SK-N-SH treated with all-trans-retinoic acid at 6 μM for 48 hours (cell line): ENCODE measurements around the gene TRABD.
A peak's percentile ranks its signal among the peaks of the same experiment; 100 is the strongest.
"Not testable (repeated sequence)": the region's sequence is repeated elsewhere in the genome, so short reads cannot be mapped to it uniquely, and the experiment has no call there.

Source experiments
- ATAC-seq: fragments of 200-7000 bp; cut with Tn5 transposase; 3 replicates; pipeline ENCODE4 v1.9.1; 2020; ENCODE audit warnings: mild to moderate bottlenecking, moderate library complexity
- ARNTL ChIP-seq: fragments of 450-650 bp; formaldehyde crosslinking; IDR thresholded peaks from 2 replicates; pipeline ENCODE4 v1.5.0; 2020; ENCODE audit warnings: low read depth, mild to moderate bottlenecking, moderate library complexity, borderline replicate concordance
- BACH2 ChIP-seq: fragments of 250-450 bp; sonication (Bioruptor Pico); IDR thresholded peaks from 2 replicates; pipeline ENCODE4 v1.9.0; 2021; ENCODE audit warnings: mild to moderate bottlenecking, borderline replicate concordance
- CREB5 ChIP-seq: fragments of 250-450 bp; sonication (Bioruptor Pico); IDR thresholded peaks from 2 replicates; pipeline ENCODE4 v1.5.1; 2020; ENCODE audit warnings: low read depth, mild to moderate bottlenecking, moderate library complexity
- CSDC2 ChIP-seq: fragments of 250-450 bp; sonication (Bioruptor Pico); IDR thresholded peaks from 2 replicates; pipeline ENCODE4 v1.5.0; 2020; ENCODE audit warnings: mild to moderate bottlenecking, moderate library complexity
- CSRNP3 ChIP-seq: fragments of 250-450 bp; sonication (Bioruptor Pico); IDR thresholded peaks from 2 replicates; pipeline ENCODE4 v1.5.1; 2021; ENCODE audit warnings: mild to moderate bottlenecking, moderate library complexity
- ESRRG ChIP-seq: fragments of 250-450 bp; sonication (Bioruptor Pico); IDR thresholded peaks from 2 replicates; pipeline ENCODE4 v1.6.1; 2021; ENCODE audit warnings: mild to moderate bottlenecking
- GLIS3 ChIP-seq: fragments of 250-450 bp; sonication (Bioruptor Pico); IDR thresholded peaks from 2 replicates; pipeline ENCODE4 v1.5.0; 2020; ENCODE audit warnings: mild to moderate bottlenecking, moderate library complexity
- ISL1 ChIP-seq: fragments of 250-450 bp; sonication (Bioruptor Pico); IDR thresholded peaks from 2 replicates; pipeline ENCODE4 v2.1.2; 2022; ENCODE audit warnings: mild to moderate bottlenecking, moderate library complexity
- OSR1 ChIP-seq: fragments of 250-450 bp; sonication (Bioruptor Pico); IDR thresholded peaks from 2 replicates; pipeline ENCODE4 v1.8.0; 2022; ENCODE audit warnings: moderate library complexity, mild to moderate bottlenecking, inconsistent platforms
- PATZ1 ChIP-seq: fragments of 250-450 bp; sonication (Bioruptor Pico); IDR thresholded peaks from 2 replicates; pipeline ENCODE4 v1.8.0; 2020; ENCODE audit warnings: mild to moderate bottlenecking, moderate library complexity, borderline replicate concordance
- POU6F1 ChIP-seq: fragments of 250-450 bp; sonication (Bioruptor Pico); IDR thresholded peaks from 2 replicates; pipeline ENCODE4 v1.8.0; 2021; ENCODE audit warnings: low read depth, mild to moderate bottlenecking, moderate library complexity, borderline replicate concordance
- PPARA ChIP-seq: fragments of 250-450 bp; sonication (Bioruptor Pico); IDR thresholded peaks from 2 replicates; pipeline ENCODE4 v1.5.0; 2020; ENCODE audit warnings: mild to moderate bottlenecking, borderline replicate concordance
- RARB ChIP-seq: fragments of 250-450 bp; sonication (Bioruptor Pico); IDR thresholded peaks from 2 replicates; pipeline ENCODE4 v1.8.0; 2021; ENCODE audit warnings: mild to moderate bottlenecking, moderate library complexity
- SNAI2 ChIP-seq: fragments of 250-450 bp; sonication (Bioruptor Pico); IDR thresholded peaks from 2 replicates; pipeline ENCODE4 v1.5.0; 2020; ENCODE audit warnings: mild to moderate bottlenecking, moderate library complexity
- TCF4 ChIP-seq: fragments of 250-450 bp; sonication (Bioruptor Pico); IDR thresholded peaks from 2 replicates; pipeline ENCODE4 v1.8.0; 2021; ENCODE audit warnings: mild to moderate bottlenecking, moderate library complexity, borderline replicate concordance
- TOX ChIP-seq: fragments of 250-450 bp; sonication (Bioruptor Pico); IDR thresholded peaks from 2 replicates; pipeline ENCODE4 v1.8.0; 2021; ENCODE audit warnings: mild to moderate bottlenecking, moderate library complexity, borderline replicate concordance
- TSHZ2 ChIP-seq: fragments of 250-450 bp; sonication (Bioruptor Pico); IDR thresholded peaks from 2 replicates; pipeline ENCODE4 v1.5.0; 2020; ENCODE audit warnings: mild to moderate bottlenecking, moderate library complexity
- ZC3H10 ChIP-seq: fragments of 250-450 bp; sonication (Bioruptor Pico); IDR thresholded peaks from 2 replicates; pipeline ENCODE4 v1.5.1; 2021; ENCODE audit warnings: mild to moderate bottlenecking, moderate library complexity
- ZFP3 ChIP-seq: fragments of 250-450 bp; sonication (Bioruptor Pico); IDR thresholded peaks from 2 replicates; pipeline ENCODE4 v1.5.0; 2020; ENCODE audit warnings: mild to moderate bottlenecking, moderate library complexity
- ZFP30 ChIP-seq: fragments of 450-650 bp; formaldehyde crosslinking; IDR thresholded peaks from 2 replicates; pipeline ENCODE4 v1.5.0; 2022; ENCODE audit warnings: mild to moderate bottlenecking, moderate library complexity
- ZNF70 ChIP-seq: fragments of 450-650 bp; formaldehyde crosslinking; IDR thresholded peaks from 2 replicates; pipeline ENCODE4 v1.5.0; 2020; ENCODE audit warnings: mild to moderate bottlenecking, moderate library complexity

The TRABD gene

GRCh38 chr22:50137277-50137676 lies 48.4 kb upstream of the TRABD start:
- ATAC-seq: not testable (repeated sequence)
- TF ChIP-seq ZFP30: peak; percentile 60

GRCh38 chr22:50138041-50138440 lies 47.7 kb upstream of the TRABD start:
- ATAC-seq: no peak
- no peak for TF ChIP-seq TOX
- TF ChIP-seq POU6F1 (CRISPR knock-in tag): no peak
- TF ChIP-seq PPARA (CRISPR knock-in tag): no peak
- TF ChIP-seq SNAI2: no peak
- TF ChIP-seq TSHZ2 (CRISPR knock-in tag): no peak
- no peak for TF ChIP-seq ZFP3 (CRISPR knock-in tag)
- TF ChIP-seq ZNF70 (CRISPR knock-in tag): no peak
- no peak for TF ChIP-seq ARNTL (CRISPR knock-in tag)
- TF ChIP-seq TCF4 (CRISPR knock-in tag): no peak
- TF ChIP-seq BACH2 (CRISPR knock-in tag): no peak
- TF ChIP-seq ISL1: no peak
- no peak for TF ChIP-seq CREB5
- no peak for TF ChIP-seq RARB (CRISPR knock-in tag)
- TF ChIP-seq OSR1 (CRISPR knock-in tag): no peak
- TF ChIP-seq CSDC2 (CRISPR knock-in tag): no peak
- TF ChIP-seq ZC3H10 (CRISPR knock-in tag): no peak
- no peak for TF ChIP-seq GLIS3 (CRISPR knock-in tag)

GRCh38 chr22:50138988-50139387 lies 46.7 kb upstream of the TRABD start:
- no peak for ATAC-seq
- TF ChIP-seq ARNTL (CRISPR knock-in tag) (no peak), PATZ1 (CRISPR knock-in tag) (no peak), ESRRG (no peak), ZFP30 (no peak), ZFP3 (CRISPR knock-in tag) (no peak), SNAI2 (no peak), TCF4 (CRISPR knock-in tag) (no peak), OSR1 (CRISPR knock-in tag) (no peak), PPARA (CRISPR knock-in tag) (no peak), POU6F1 (CRISPR knock-in tag) (no peak), CREB5 (no peak), ZC3H10 (CRISPR knock-in tag) (no peak), CSRNP3 (CRISPR knock-in tag) (no peak), ZNF70 (CRISPR knock-in tag) (no peak), CSDC2 (CRISPR knock-in tag) (no peak)
- TF ChIP-seq, all 23 proteins: peak for 0
